Activated CD4-positive, alpha-beta T cell treated with anti-CD3 and anti-CD28 coated beads, Interleukin-10, Interleukin-2, amounts not matched to agents 100 ng/mL and 50 ng/mL, durations not matched to agents 16 hours and 8 hours (primary cell): Measurements from ENCODE around the gene ENO2.

Source experiments
- DNase-seq: peaks from one replicate; pipeline ENCODE4 v3.0.0-alpha.2; 2020

The ENO2 gene

DNA sequence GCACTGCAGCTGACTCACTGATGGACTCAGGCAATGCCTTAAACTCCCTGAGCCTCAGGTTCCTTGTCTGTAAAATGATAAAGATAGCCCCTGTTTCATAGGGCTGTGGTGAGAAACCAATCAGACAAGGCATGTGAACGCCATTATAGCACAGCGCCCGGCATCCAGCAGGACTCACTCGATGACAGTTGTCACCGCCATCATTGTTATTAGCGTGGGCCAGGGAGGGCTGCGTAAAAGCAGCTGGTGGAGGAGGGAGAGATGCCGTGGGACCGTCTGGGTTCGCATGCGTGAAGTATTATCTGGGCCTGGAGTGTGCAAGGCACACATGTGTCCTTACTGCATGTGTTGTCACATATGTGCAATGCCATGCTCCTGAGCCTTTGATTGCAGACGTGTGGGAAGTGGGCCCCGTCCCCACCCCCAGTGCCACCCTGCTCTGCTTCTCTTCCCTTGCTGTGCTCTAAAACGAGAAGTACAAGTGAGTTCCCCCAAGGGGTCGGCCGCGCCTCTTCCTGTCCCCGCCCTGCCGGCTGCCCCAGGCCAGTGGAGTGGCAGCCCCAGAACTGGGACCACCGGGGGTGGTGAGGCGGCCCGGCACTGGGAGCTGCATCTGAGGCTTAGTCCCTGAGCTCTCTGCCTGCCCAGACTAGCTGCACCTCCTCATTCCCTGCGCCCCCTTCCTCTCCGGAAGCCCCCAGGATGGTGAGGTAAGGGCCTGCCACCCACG lies 36.6 kb downstream of the ENO2 start, which contains the start of gene PTPN6:
PTPN6 (plus strand) TSS at position 546 of the 730 bp plus-strand sequence; CDS start at position 703, 157 bp downstream.
- DNase-seq, result peak; percentile 83

DNA sequence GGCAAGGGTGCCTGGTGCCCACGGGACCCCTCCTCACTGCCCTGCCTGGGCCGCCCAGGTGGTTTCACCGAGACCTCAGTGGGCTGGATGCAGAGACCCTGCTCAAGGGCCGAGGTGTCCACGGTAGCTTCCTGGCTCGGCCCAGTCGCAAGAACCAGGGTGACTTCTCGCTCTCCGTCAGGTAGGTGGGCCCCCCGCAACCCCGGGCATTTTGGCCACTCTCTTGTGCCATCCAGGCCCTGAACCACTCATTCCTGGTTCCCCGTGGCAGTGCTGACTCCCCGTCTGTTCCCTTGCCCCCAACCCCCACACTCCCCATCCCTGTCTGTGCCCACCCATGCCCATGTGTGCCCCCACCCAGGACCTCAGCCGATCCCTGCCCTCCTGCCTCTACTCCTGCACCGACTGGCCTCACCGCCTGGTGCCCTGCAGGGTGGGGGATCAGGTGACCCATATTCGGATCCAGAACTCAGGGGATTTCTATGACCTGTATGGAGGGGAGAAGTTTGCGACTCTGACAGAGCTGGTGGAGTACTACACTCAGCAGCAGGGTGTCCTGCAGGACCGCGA lies 37.3 kb downstream of the ENO2 start:
- peak; percentile 51 for DNase-seq

DNA sequence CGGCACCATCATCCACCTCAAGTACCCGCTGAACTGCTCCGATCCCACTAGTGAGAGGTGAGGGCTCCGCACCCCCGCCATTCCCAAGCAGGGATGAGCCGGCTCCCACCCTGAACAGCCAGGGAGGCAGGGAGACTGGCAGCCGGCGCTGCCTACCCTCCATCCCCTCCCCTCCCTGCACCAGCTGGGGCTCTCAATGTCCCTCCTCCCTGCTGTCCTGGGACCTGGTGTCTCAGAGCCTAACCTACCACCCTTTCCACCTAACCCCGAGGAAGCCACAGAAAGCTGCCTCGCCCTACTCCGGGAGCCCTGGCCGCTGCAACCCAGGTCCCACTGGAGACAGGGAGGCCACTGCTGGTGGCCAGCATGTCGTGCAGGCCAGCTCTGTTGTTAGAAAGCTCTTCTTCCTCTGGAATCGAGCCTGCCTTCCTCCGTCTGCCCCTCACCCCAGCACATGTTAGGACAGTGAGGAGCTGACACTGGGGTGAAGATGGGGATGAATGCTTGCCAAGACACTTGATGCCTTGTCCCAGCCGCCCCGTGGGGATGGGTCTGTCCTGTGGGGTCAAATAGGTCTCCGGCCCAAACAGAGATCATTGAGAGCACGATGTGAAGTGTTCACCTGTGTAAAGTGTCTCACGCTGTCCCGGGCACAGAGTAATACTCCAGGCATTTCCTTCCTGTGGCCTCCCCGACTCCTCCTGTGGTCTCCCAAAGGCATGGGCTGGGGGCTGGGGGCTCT lies 37.9 kb downstream of the ENO2 start:
- DNase-seq, result peak; percentile 53

GRCh38 chr12:6952863-6953441 lies 38.6 kb downstream of the ENO2 start:
- DNase-seq, result no peak

DNA sequence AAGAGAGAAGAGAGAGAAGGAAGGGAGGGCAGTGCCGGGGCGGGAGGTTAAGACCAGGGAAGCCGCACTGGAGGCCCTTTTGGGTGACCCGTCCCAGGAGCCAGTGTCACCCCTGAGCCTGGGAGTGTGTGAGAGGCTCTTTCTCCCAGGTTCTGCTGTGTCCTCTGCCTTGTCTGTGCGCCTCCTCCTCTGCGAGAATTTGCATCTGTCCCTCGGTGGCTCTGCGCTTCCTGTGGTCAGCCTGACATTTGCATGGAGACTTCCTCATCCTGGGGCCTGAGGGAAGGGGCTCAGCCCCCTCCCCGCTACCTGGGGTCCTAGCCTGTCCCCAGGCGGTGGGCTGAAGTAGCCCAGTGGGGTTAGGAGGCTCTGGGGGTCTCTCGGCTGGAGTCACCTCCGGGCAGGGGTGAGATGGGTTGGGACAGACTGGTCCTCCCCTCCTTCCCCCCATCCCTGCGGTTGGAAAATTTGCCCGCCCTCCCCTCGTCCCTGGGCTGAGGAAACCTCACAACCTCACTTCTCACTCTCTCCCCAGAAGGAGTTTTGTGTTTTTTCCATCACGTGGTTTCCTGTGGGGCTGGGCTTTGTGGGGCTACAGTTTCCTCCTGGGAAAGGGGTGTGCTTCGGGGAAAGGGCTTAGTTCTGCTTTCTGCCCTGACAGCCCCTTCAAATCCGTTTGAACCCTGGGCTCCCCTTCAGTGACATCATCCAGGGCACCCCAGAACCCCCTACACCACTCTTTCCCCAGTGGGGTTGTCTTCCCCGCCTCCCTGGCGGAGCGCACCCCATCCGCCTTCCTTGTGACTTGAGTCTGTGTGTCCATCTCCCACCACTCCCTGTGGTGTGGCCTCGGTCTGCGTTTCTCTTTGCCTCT lies 39.3 kb downstream of the ENO2 start:
- peak; percentile 91 for DNase-seq

- no peak for DNase-seq
Measured at GRCh38 chr12:6954316-6955107, 40.1 kb downstream of the ENO2 start.

DNA sequence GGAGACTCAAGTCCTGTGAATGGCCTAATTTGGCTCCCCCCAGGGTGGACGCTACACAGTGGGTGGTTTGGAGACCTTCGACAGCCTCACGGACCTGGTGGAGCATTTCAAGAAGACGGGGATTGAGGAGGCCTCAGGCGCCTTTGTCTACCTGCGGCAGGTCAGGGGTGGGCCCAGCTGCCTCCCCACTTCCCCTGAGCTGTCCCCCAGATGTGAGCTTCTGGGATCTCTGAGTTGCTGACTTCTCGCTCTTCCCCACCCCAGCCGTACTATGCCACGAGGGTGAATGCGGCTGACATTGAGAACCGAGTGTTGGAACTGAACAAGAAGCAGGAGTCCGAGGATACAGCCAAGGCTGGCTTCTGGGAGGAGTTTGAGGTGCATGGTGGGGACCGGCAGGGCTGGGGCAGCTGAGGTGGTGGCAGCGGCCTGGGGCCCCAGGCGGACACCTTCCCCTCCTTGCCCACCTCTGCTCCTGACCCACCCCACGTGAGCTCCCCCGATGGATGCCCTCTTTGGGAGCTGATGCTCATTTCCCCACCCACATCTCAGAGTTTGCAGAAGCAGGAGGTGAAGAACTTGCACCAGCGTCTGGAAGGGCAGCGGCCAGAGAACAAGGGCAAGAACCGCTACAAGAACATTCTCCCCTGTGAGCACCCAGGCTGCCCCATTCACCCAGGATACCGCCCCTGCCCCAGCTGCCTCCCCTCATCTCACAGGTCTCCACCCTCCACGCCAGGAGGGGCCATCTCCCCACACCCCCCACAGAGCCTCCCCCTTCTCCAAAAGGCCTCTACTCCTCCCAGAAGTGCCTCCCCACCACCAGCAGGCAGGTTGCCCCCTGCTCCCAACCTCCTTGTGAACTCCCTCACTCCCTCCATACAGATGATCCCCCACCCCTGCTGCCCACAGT lies 41.0 kb downstream of the ENO2 start:
- DNase-seq, result no peak

- no peak for DNase-seq
Measured at GRCh38 chr12:6956021-6956727, 41.8 kb downstream of the ENO2 start.

DNA sequence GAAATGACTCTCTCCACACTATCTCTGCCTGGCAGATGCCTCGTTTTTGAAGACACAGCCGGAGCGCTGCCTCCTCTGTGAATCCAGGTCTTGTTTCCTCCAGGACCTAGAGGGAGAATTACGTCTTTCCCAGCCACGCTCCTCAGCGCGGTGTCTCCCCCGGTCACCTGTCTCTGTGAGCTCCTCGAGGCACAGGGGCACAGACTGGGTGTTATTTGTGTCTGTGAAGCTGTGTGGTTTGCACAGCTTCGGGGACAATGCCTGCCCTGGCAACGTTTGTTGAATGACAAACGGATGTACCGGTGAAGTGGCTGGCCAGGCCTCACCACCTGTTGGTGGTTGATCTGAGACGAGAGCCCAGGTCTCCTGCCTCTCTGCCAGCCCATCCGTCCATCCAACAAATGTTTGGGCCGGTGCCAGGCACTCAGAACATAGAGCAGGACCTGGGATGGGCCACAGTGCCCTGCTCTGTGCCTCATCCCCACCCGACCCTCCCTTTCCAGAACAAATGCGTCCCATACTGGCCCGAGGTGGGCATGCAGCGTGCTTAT lies 42.8 kb downstream of the ENO2 start:
- DNase-seq, result no peak

- DNase-seq, result no peak
Measured at GRCh38 chr12:6957741-6958608, 43.6 kb downstream of the ENO2 start.

DNA sequence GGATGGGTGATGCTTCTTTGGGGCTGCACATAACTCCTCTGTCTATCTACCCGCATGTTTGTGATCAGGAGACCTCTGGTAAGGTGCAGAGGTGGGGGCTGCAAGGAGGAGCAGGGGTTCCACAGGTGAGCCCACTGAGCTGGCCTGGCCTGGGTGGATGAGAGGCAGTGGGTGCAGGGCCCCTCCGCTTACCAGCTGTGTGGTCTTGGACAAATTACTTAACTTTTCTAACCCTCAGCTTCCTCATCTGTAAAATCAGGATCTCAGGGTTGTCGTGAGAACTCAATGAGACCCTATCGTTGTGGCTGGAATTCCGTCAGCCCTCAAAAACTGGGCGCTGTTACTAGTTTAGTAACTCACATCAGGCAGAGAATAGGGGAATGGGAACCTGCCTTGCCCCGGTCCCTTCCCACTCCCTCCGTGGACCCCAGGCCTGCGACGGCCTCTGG lies 44.3 kb downstream of the ENO2 start:
- no peak for DNase-seq

DNA sequence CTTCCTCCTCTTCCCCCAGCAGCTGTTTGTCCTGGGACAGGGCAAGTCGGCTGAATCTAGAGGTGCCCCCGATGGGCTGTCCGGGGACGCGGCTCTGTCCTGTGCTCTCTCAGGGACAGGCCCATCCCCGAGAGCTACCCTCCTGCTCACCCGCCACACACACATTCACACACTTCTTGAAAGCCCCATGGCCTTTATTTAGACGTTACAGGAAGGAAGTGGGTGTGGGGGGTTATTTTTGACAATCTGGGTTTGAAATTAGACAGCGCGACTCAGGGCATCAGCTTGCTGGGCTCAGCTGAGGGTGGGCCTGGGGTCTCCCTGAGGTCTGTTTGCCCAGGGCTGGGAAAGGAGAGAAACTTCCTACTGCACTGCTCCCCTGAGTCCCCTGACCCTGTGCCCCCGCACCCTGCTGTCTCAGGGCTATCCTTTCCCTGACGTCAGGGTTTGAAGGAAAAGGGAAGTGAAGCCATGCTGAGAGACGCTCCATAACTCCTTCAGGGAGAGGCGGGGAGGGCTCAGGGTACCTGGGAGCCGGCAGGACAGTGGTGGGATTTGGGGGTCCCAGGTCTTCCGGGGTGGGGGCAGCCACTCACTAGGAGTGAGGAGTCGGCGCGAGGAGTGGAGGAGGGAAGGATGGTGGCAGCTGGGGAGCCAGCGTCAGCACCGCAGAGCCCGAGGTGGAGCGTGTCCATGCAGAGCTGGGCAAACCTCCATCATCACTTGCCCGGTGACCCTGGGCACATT lies 44.9 kb downstream of the ENO2 start:
- peak; percentile 89 for DNase-seq

DNA sequence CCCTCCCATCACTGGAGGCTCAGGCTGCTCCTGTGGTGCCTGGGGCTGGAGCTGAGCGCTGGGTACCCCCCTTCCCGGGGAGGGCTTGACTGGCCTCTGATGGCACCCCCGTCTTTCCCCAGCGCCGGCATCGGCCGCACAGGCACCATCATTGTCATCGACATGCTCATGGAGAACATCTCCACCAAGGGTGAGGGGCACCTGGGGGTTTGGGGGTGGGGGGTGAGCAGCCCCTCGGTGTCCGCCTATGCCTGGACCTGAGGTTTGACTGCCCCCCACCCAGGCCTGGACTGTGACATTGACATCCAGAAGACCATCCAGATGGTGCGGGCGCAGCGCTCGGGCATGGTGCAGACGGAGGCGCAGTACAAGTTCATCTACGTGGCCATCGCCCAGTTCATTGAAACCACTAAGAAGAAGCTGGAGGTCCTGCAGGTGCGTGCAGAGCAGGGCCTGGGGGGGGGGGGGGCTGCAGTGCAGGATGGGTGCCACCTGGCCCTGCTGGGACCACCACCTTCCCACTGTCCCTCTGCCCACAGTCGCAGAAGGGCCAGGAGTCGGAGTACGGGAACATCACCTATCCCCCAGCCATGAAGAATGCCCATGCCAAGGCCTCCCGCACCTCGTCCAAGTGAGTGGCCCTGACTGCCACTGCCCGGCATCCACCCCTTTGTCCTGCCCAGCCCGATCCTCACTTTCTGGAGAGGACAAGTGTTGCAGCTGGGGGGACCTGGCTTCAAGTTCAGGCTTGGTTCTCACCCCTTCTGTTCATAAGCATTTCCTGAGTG lies 45.6 kb downstream of the ENO2 start:
- no peak for DNase-seq

- peak; percentile 79 for DNase-seq
Measured at GRCh38 chr12:6960593-6961277, 46.4 kb downstream of the ENO2 start.

- peak; percentile 94 for DNase-seq
Measured at GRCh38 chr12:6961278-6961694, 46.9 kb downstream of the ENO2 start.

- DNase-seq, result peak; percentile 85
Measured at GRCh38 chr12:6961695-6962284, 47.4 kb downstream of the ENO2 start.
